ENCODE data around the gene UBC. TPM values are rescaled to one million over a fixed set of nuclear protein-coding genes. Genes with fewer than 3 reads are reported as not detected.

The UBC gene
- total RNA-seq, 1 donor from 2014 or later, result 1,249 TPM

GRCh38 chr12:124862768-124863415 lies 51.6 kb downstream of the UBC start:
- Mint-ChIP-seq H3K36me3 (ENCODE audit: unreplicated experiment) (no peaks in the 10 kb centered on the region), H3K4me3 (ENCODE audit: unreplicated experiment) (peak overlapping the region; percentile 71), H3K4me1 (ENCODE audit: unreplicated experiment) (peaks cover 26% of the 10 kb centered on the region), H3K9me3 (ENCODE audit: unreplicated experiment) (no peaks in the 10 kb centered on the region), H3K27me3 (ENCODE audit: unreplicated experiment) (no peaks in the 10 kb centered on the region), H3K27ac (ENCODE audit: unreplicated experiment) (no peak overlapping the region)
- TF ChIP-seq CTCF (IDR thresholded peaks at IDR 0.05), result no peak
- DNase-seq (ENCODE audit: extremely low spot score, unreplicated experiment), result no peak

- no peak for TF ChIP-seq CTCF (IDR thresholded peaks at IDR 0.05)
- no peak for DNase-seq (ENCODE audit: extremely low spot score, unreplicated experiment)
- Mint-ChIP-seq H3K27ac (ENCODE audit: unreplicated experiment) (peak overlapping the region; percentile 6), H3K36me3 (ENCODE audit: unreplicated experiment) (no peaks in the 10 kb centered on the region), H3K27me3 (ENCODE audit: unreplicated experiment) (no peaks in the 10 kb centered on the region), H3K4me1 (ENCODE audit: unreplicated experiment) (peaks cover 26% of the 10 kb centered on the region), H3K9me3 (ENCODE audit: unreplicated experiment) (no peaks in the 10 kb centered on the region), H3K4me3 (ENCODE audit: unreplicated experiment) (peak overlapping the region; percentile 71)
Measured at GRCh38 chr12:124861898-124862676, 52.4 kb downstream of the UBC start.

Small RNA genes within 50 kb of the gene (microRNA-seq; reads per million reads assigned to microRNA genes)
- gene MIR5188 (ENCODE audit: unreplicated experiment), result not detected

Other genes with a start within 250 kb of the UBC start
- 27.1 and 28.2 TPM in 2 replicates for gene SCARB1, start 50.8 kb downstream of the UBC start, total RNA-seq
- gene DHX37, start 74.5 kb upstream of the UBC start, total RNA-seq, result 17.8 and 18.8 TPM in 2 replicates
- gene BRI3BP, start 79.0 kb upstream of the UBC start, total RNA-seq, result 4.9 and 5.4 TPM in 2 replicates
- gene AACS, start 150.8 kb upstream of the UBC start, total RNA-seq, result 21.8 and 22.0 TPM in 2 replicates